Ascending aorta (tissue), 2 donors: ENCODE data around the gene DCC. TPM values are rescaled to one million over a fixed set of nuclear protein-coding genes. Genes with fewer than 3 reads are reported as not detected.

Source experiments
- DNase-seq, 2 donors: peaks; one replicate each; pipeline ENCODE4 v3.0.0-alpha.2; 2019; ENCODE audit warnings: low spot score in 2 of 2
- H3K27ac ChIP-seq, 2 donors: fragments of 200-600 bp; sonication (generic); one replicate each; pipeline ENCODE4 v1.5.1; 2016 to 2017; ENCODE audit warnings: mild to moderate bottlenecking in 1 of 2
- H3K27me3 ChIP-seq: fragments of 200-600 bp; sonication (generic); one replicate; pipeline ENCODE4 v1.5.1; 2017
- H3K36me3 ChIP-seq, 2 donors: fragments of 200-600 bp; sonication (generic); one replicate each; pipeline ENCODE4 v1.5.1; 2016
- H3K4me1 ChIP-seq, 2 donors: fragments of 200-600 bp; sonication (generic); one replicate each; pipeline ENCODE4 v1.5.1; 2016 to 2017; ENCODE audit warnings: mild to moderate bottlenecking in 1 of 2
- H3K4me3 ChIP-seq, 2 donors: fragments of 200-600 bp; sonication (generic); one replicate each; pipeline ENCODE4 v1.5.1; 2016 to 2017; ENCODE audit warnings: mild to moderate bottlenecking in 1 of 2
- H3K9me3 ChIP-seq, 2 donors: fragments of 200-600 bp; sonication (generic); one replicate each; pipeline ENCODE4 v1.5.1; 2016
- CTCF ChIP-seq, 3 experiments: fragments of 200-600 bp in 2 of 3; fragments of 450-650 bp in 1 of 3; sonication (generic) in 2 of 3; IDR thresholded peaks; one replicate each; pipeline ENCODE4 v1.5.1; 2016 to 2019; ENCODE audit warnings: antibody characterized with exemption in 3 of 3, mild to moderate bottlenecking in 1 of 3, moderate library complexity in 1 of 3
- intact Hi-C: fragments of 100-400 bp; cut with DNase I; formaldehyde crosslinking; loops from one replicate; pipeline ENCODE4 v1.15.1; 2023
- total RNA-seq: library from RNA; depleted of rRNA; stranded (reverse); fragments of >200 nt; gene quantifications from one replicate; pipeline ENCODE4 v1.1.0, GENCODE V29; 2016

DCC gene
- total RNA-seq, 1 donor from 2014 or later: not detected

- Histone ChIP-seq H3K9me3 (no peaks in the 10 kb centered on the region), H3K4me1 (no peaks in the 10 kb centered on the region), H3K4me3 (no peak overlapping the region), H3K27ac (no peak overlapping the region), H3K36me3 (no peaks in the 10 kb centered on the region), H3K27me3 (no peaks in the 10 kb centered on the region)
- DNase-seq: no peak
- no peak for TF ChIP-seq CTCF (IDR thresholded peaks at IDR 0.05)
- intact Hi-C loops: no loop called here
Measured at GRCh38 chr18:52898485-52899058, 558.6 kb downstream of the DCC start.

- H3K9me3 ChIP-seq: no peaks in the 10 kb centered on the region
- intact Hi-C loops: no loop called here
- H3K27me3 ChIP-seq: no peaks in the 10 kb centered on the region
- TF ChIP-seq CTCF (IDR thresholded peaks at IDR 0.05): no peak
- no peak overlapping the region for H3K4me3 ChIP-seq
- no peaks in the 10 kb centered on the region for H3K4me1 ChIP-seq
- no peak overlapping the region for H3K27ac ChIP-seq
- no peak for DNase-seq
- no peaks in the 10 kb centered on the region for H3K36me3 ChIP-seq
Measured at GRCh38 chr18:52902188-52902587, 562.2 kb downstream of the DCC start.

- H3K27ac ChIP-seq: no peak overlapping the region
- no peaks in the 10 kb centered on the region for H3K9me3 ChIP-seq
- H3K36me3 ChIP-seq: no peaks in the 10 kb centered on the region
- no peak overlapping the region for H3K4me3 ChIP-seq
- no peak for TF ChIP-seq CTCF (IDR thresholded peaks at IDR 0.05)
- DNase-seq: no peak
- H3K4me1 ChIP-seq: no peaks in the 10 kb centered on the region
- no peaks in the 10 kb centered on the region for H3K27me3 ChIP-seq
- intact Hi-C loops: no loop called here
Measured at GRCh38 chr18:52903857-52904256, 563.9 kb downstream of the DCC start.

GRCh38 chr18:52907543-52908308, 567.7 kb downstream of the DCC start:
- TF ChIP-seq CTCF (IDR thresholded peaks at IDR 0.05): no peak
- H3K27me3 ChIP-seq: no peaks in the 10 kb centered on the region
- no peaks in the 10 kb centered on the region for H3K36me3 ChIP-seq
- no peak overlapping the region for H3K4me3 ChIP-seq
- no peak for DNase-seq
- H3K27ac ChIP-seq: no peak overlapping the region
- H3K4me1 ChIP-seq: no peaks in the 10 kb centered on the region
- no peaks in the 10 kb centered on the region for H3K9me3 ChIP-seq
- intact Hi-C loops: no loop called here

GRCh38 chr18:52914148-52914547, 574.2 kb downstream of the DCC start:
- H3K27ac ChIP-seq: no peak overlapping the region
- intact Hi-C loops: no loop called here
- no peaks in the 10 kb centered on the region for H3K36me3 ChIP-seq
- DNase-seq: no peak
- no peaks in the 10 kb centered on the region for H3K27me3 ChIP-seq
- TF ChIP-seq CTCF (IDR thresholded peaks at IDR 0.05): no peak
- H3K4me1 ChIP-seq: no peaks in the 10 kb centered on the region
- no peak overlapping the region for H3K4me3 ChIP-seq
- H3K9me3 ChIP-seq: no peaks in the 10 kb centered on the region
